ENCODE measurements around the gene BET1. TPM values are rescaled to one million over a fixed set of nuclear protein-coding genes. Genes with fewer than 3 reads are reported as not detected.

BET1 gene
- total RNA-seq, 1 experiment from 2014 or later = 17.2 TPM

- H3K27ac ChIP-seq (ENCODE audit: low read depth, low read length) = no peak overlapping the region
- no peaks in the 10 kb centered on the region for H3K79me2 ChIP-seq (ENCODE audit: insufficient read depth, low read length)
- no peaks in the 10 kb centered on the region for H3K27me3 ChIP-seq (ENCODE audit: insufficient read depth, low read length)
- no peaks in the 10 kb centered on the region for H3K9me3 ChIP-seq (ENCODE audit: control insufficient read depth in 1 of 2, insufficient read depth in 1 of 2, low read depth in 1 of 2, low read length in 2 of 2)
- no peaks in the 10 kb centered on the region for H4K20me1 ChIP-seq (ENCODE audit: insufficient read depth)
- ChIA-PET RAD21 (ENCODE audit: low non-redundant PET in 1 of 2, low total read pairs in 2 of 2, uncharacterized antibody in 2 of 2, unreplicated experiment in 2 of 2) (no interaction called here), CTCF (no interaction called here), POLR2A (no interaction called here)
- no peaks in the 10 kb centered on the region for H3K36me3 ChIP-seq (ENCODE audit: control insufficient read depth in 1 of 2, insufficient read depth in 2 of 2, low read length in 2 of 2)
- H2AFZ ChIP-seq (ENCODE audit: low read depth, low read length, poor library complexity, severe bottlenecking) = no peak overlapping the region
- ATAC-seq (no peak), DNase-seq (ENCODE audit: low read depth, low spot score) (no peak)
- TF ChIP-seq EGR1 (IDR thresholded peaks at IDR 0.05; ENCODE audit: low read depth) (no peak), SP1 (IDR thresholded peaks at IDR 0.05; ENCODE audit: low read depth) (no peak), POLR2AphosphoS5 (IDR thresholded peaks at IDR 0.05; ENCODE audit: low read depth, low read length) (no peak), ZNF274 (IDR thresholded peaks at IDR 0.05; ENCODE audit: low read depth, low read length) (no peak), MAX (IDR thresholded peaks at IDR 0.05) (no peak), REST (IDR thresholded peaks at IDR 0.05; ENCODE audit: low read depth) (no peak), CBX3 (IDR thresholded peaks at IDR 0.05; ENCODE audit: low read depth) (no peak), ATF3 (IDR thresholded peaks at IDR 0.05) (no peak), EZH2phosphoT487 (IDR thresholded peaks at IDR 0.05; ENCODE audit: borderline replicate concordance) (no peak), EZH2 (IDR thresholded peaks at IDR 0.05) (no peak), ELF1 (IDR thresholded peaks at IDR 0.05; ENCODE audit: borderline replicate concordance, low read depth) (no peak), CTCF (IDR thresholded peaks at IDR 0.05 in 2 of 3, conservative IDR thresholded peaks at IDR 0.05 in 1 of 3; ENCODE audit: borderline replicate concordance in 1 of 3, insufficient read depth in 1 of 3, low read depth in 2 of 3, low read length in 2 of 3) (no peak), SIN3A (IDR thresholded peaks at IDR 0.05; ENCODE audit: low read depth) (no peak)
- no peak overlapping the region for H3K4me2 ChIP-seq (ENCODE audit: low read length)
- H3K4me3 ChIP-seq (replicated peaks in 1 of 2; ENCODE audit: low read depth in 1 of 2, low read length in 2 of 2) = no peak overlapping the region
- H3K4me1 ChIP-seq (ENCODE audit: control insufficient read depth in 1 of 2, insufficient read depth in 2 of 2, low read length in 2 of 2) = no peaks in the 10 kb centered on the region
- intact Hi-C loops (cut with micrococcal nuclease) = no loop called here
- no peaks in the 10 kb centered on the region for H3K9me2 ChIP-seq (ENCODE audit: insufficient read depth)
- BruUV-seq (replicated peaks) = no TSS peak
- no peak overlapping the region for H3K9ac ChIP-seq (ENCODE audit: low read length)
Observed at GRCh38 chr7:93984024-93984423, 20.1 kb downstream of the BET1 start.

Measured in HCT116 (cell line).